Tibial nerve (tissue), 4 donors: ENCODE results near the gene BBC3. TPM values are rescaled to one million over a fixed set of nuclear protein-coding genes. Genes with fewer than 3 reads are reported as not detected.
A peak's percentile ranks its signal among the peaks of the same experiment; 100 is the strongest.

Experiments used
- DNase-seq, 2 donors: peaks; one replicate each; pipeline ENCODE4 v3.0.0-alpha.2; 2019; ENCODE audit warnings: low spot score in 2 of 2
- H3K27ac ChIP-seq, 4 donors: fragments of 200-600 bp; sonication (generic) in 3 of 4; one replicate each; pipeline ENCODE4 v1.5.1; 2017 to 2019; ENCODE audit warnings: mild to moderate bottlenecking in 1 of 4
- H3K27me3 ChIP-seq, 2 donors: fragments of 200-600 bp; sonication (generic) in 1 of 2; one replicate each; pipeline versions ENCODE4 v1.5.1 to v1.6.0; 2017 to 2019
- H3K36me3 ChIP-seq, 3 donors: fragments of 200-600 bp; sonication (generic); one replicate each; pipeline ENCODE4 v1.5.1; 2018 to 2019
- H3K4me1 ChIP-seq, 4 donors: fragments of 200-600 bp; sonication (generic) in 3 of 4; one replicate each; pipeline ENCODE4 v1.5.1; 2017 to 2019
- H3K4me3 ChIP-seq, 4 donors: fragments of 200-600 bp; sonication (generic) in 3 of 4; one replicate each; pipeline ENCODE4 v1.5.1; 2017 to 2019; ENCODE audit warnings: mild to moderate bottlenecking in 1 of 4, moderate library complexity in 1 of 4
- H3K9me3 ChIP-seq, 4 donors: fragments of 200-600 bp; sonication (generic) in 3 of 4; one replicate each; pipeline ENCODE4 v1.5.1; 2017 to 2019
- EP300 ChIP-seq, 2 donors: sonication (generic); formaldehyde crosslinking; IDR thresholded peaks; one replicate each; pipeline ENCODE4 v1.6.1; 2017; ENCODE audit warnings: antibody characterized with exemption in 2 of 2, mild to moderate bottlenecking in 1 of 2
- POLR2A ChIP-seq, 2 donors: fragments of 450-650 bp; IDR thresholded peaks; one replicate each; pipeline ENCODE4 v1.6.1; 2017; ENCODE audit warnings: antibody characterized with exemption in 2 of 2, mild to moderate bottlenecking in 2 of 2, moderate library complexity in 2 of 2
- WGBS, 2 donors: methylation state at CpG; one replicate each; pipeline ENCODE4 v1.1.5; 2018; 5-methylcytosine and 5-hydroxymethylcytosine counted together
- total RNA-seq, 4 donors: library from RNA; depleted of rRNA; stranded (reverse); fragments of >200 nt; gene quantifications; one replicate each; pipeline ENCODE4 v1.1.0, GENCODE V29; 2016
- TF ChIP-seq, protein P1 (sequence below), 5 experiments: fragments of 200-600 bp in 3 of 5; fragments of 450-650 bp in 2 of 5; sonication (generic) in 3 of 5; IDR thresholded peaks; one replicate each; pipeline ENCODE4 v1.5.1; 2016 to 2019; ENCODE audit warnings: antibody characterized with exemption in 5 of 5, mild to moderate bottlenecking in 3 of 5, moderate library complexity in 2 of 5

Gene BBC3
- total RNA-seq, 4 donors from 2014 or later, result 2.8 to 11.0 (median 6.3) TPM

- H3K27me3 ChIP-seq, result peaks cover 0 to 11% of the 10 kb centered on the region in 2 donors
- H3K27ac ChIP-seq, result no peak overlapping the region
- no peak for DNase-seq
- TF ChIP-seq EP300 (IDR thresholded peaks at IDR 0.05), result no peak
- TF ChIP-seq, protein P1, sequence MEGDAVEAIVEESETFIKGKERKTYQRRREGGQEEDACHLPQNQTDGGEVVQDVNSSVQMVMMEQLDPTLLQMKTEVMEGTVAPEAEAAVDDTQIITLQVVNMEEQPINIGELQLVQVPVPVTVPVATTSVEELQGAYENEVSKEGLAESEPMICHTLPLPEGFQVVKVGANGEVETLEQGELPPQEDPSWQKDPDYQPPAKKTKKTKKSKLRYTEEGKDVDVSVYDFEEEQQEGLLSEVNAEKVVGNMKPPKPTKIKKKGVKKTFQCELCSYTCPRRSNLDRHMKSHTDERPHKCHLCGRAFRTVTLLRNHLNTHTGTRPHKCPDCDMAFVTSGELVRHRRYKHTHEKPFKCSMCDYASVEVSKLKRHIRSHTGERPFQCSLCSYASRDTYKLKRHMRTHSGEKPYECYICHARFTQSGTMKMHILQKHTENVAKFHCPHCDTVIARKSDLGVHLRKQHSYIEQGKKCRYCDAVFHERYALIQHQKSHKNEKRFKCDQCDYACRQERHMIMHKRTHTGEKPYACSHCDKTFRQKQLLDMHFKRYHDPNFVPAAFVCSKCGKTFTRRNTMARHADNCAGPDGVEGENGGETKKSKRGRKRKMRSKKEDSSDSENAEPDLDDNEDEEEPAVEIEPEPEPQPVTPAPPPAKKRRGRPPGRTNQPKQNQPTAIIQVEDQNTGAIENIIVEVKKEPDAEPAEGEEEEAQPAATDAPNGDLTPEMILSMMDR (IDR thresholded peaks at IDR 0.05), result no peak
- TF ChIP-seq POLR2A (IDR thresholded peaks at IDR 0.05), result no peak
- H3K4me1 ChIP-seq, result peaks cover 0 to 39% (median 22%) of the 10 kb centered on the region in 4 donors
- WGBS, 2 donors, result 82 to 91% methylated on average over 12 of the region's 12 CpGs
- no peak overlapping the region for H3K4me3 ChIP-seq
- H3K36me3 ChIP-seq, result no peaks in the 10 kb centered on the region
- no peaks in the 10 kb centered on the region for H3K9me3 ChIP-seq
Observed at GRCh38 chr19:47236072-47236675, 5.2 kb upstream of the BBC3 start.

- DNase-seq, result no peak
- TF ChIP-seq EP300 (IDR thresholded peaks at IDR 0.05) (no peak), POLR2A (IDR thresholded peaks at IDR 0.05) (no peak)
- TF ChIP-seq, protein P1 (IDR thresholded peaks at IDR 0.05), result no peak
- peak overlapping the region in 2 of 4 donors; percentile 7 to 9 for H3K4me3 ChIP-seq
- H3K4me1 ChIP-seq, result peaks cover 0 to 47% (median 23%) of the 10 kb centered on the region in 4 donors
- H3K27ac ChIP-seq, result peak overlapping the region; percentile 66 to 100 (median 92)
- H3K9me3 ChIP-seq, result no peaks in the 10 kb centered on the region
- H3K36me3 ChIP-seq, result no peaks in the 10 kb centered on the region
- no peaks in the 10 kb centered on the region for H3K27me3 ChIP-seq
- 37 to 44% methylated on average over 16 of the region's 16 CpGs for WGBS, 2 donors
Observed at GRCh38 chr19:47232422-47233211, 1.6 kb upstream of the BBC3 start.

GRCh38 chr19:47231215-47232054, 436 bp upstream of the BBC3 start:
- WGBS, 2 donors, result 8 to 16% methylated on average over 14 to 28 of the region's 51 CpGs

GRCh38 chr19:47230054-47230920, 712 bp downstream of the BBC3 start:
- Histone ChIP-seq H3K4me1 (peaks cover 0 to 65% (median 41%) of the 10 kb centered on the region in 4 donors), H3K27ac (peak overlapping the region; percentile 93 to 100 (median 98)), H3K27me3 (no peaks in the 10 kb centered on the region), H3K4me3 (peak overlapping the region; percentile 90 to 99 (median 96)), H3K9me3 (no peaks in the 10 kb centered on the region), H3K36me3 (no peaks in the 10 kb centered on the region)
- peak; percentile 57 to 61 for DNase-seq
- WGBS, 2 donors, result 0 to 2% methylated on average over 12 to 47 of the region's 84 CpGs
- TF ChIP-seq, protein P1 (IDR thresholded peaks at IDR 0.05), result peak; percentile 88 to 99 (median 95)
- no peak for TF ChIP-seq POLR2A (IDR thresholded peaks at IDR 0.05)

More at GRCh38 chr19:47231215-47232054, 436 bp upstream of the BBC3 start:
- DNase-seq, result peak; percentile 76 to 83
- no peaks in the 10 kb centered on the region for H3K27me3 ChIP-seq
- H3K36me3 ChIP-seq, result no peaks in the 10 kb centered on the region
- TF ChIP-seq EP300 (IDR thresholded peaks at IDR 0.05) (peak in 1 of 2 donors; percentile 56), POLR2A (IDR thresholded peaks at IDR 0.05) (no peak)
- peak overlapping the region; percentile 38 to 99 (median 69) for H3K4me3 ChIP-seq
- no peaks in the 10 kb centered on the region for H3K9me3 ChIP-seq
- peaks cover 0 to 59% (median 34%) of the 10 kb centered on the region in 4 donors for H3K4me1 ChIP-seq
- peak overlapping the region; percentile 66 to 100 (median 92) for H3K27ac ChIP-seq
